Panc1 (cell line): ENCODE results near the gene FOXO6. TPM values are rescaled to one million over a fixed set of nuclear protein-coding genes. Genes with fewer than 3 reads are reported as not detected.

Experiments
- ATAC-seq: fragments of 200-7000 bp; cut with Tn5 transposase; 2 replicates; pipeline ENCODE4 v1.9.1; 2020; ENCODE audit warnings: mild to moderate bottlenecking, moderate library complexity
- BruUV-seq: library from RNA; stranded (reverse); fragments of 400-500 nt; replicated peaks from 2 replicates; lab custom pipeline; 2021; lab: Mats Ljungman, UMichigan
- CTCF ChIA-PET: fragments of 300-600 bp; sonication (Branson Sonifier 250); formaldehyde crosslinking; loops from one replicate; lab custom pipeline; 2022; ENCODE audit warnings: antibody characterized with exemption; lab: Charles Lee
- POLR2A ChIA-PET: fragments of 300-600 bp; sonication (Branson Sonifier 250); formaldehyde crosslinking; loops from one replicate; lab custom pipeline; 2022; ENCODE audit warnings: antibody characterized with exemption; lab: Charles Lee
- DNase-seq: peaks from one replicate; pipeline ENCODE4 v3.0.0-alpha.2; 2010; ENCODE audit warnings: low read depth, low spot score
- H3K27ac ChIP-seq: 2 replicates; pipeline ENCODE4 v1.5.1; 2011; ENCODE audit warnings: mild to moderate bottlenecking, low read length, inconsistent platforms
- H3K27me3 ChIP-seq: fragments of 200-500 bp; sonication (Bioruptor generic); 2 replicates; pipeline ENCODE4 v1.6.0; 2014; ENCODE audit warnings: low read length, inconsistent platforms; ENCODE audit not compliant: control insufficient read depth, insufficient read depth
- H3K36me3 ChIP-seq: fragments of 200-500 bp; sonication (Bioruptor generic); 2 replicates; pipeline ENCODE4 v1.5.1; 2014; ENCODE audit warnings: inconsistent platforms, mild to moderate bottlenecking, low read length, moderate library complexity; ENCODE audit not compliant: control insufficient read depth, insufficient read depth
- H3K4me1 ChIP-seq: 2 replicates; pipeline ENCODE4 v1.5.1; 2011; ENCODE audit warnings: inconsistent platforms, mild to moderate bottlenecking, low read length, moderate library complexity; ENCODE audit not compliant: control insufficient read depth, insufficient read depth
- H3K4me3 ChIP-seq, 2 experiments: 2 replicates each; pipeline ENCODE4 v1.5.1; 2011 to 2012; ENCODE audit warnings: low read depth in 2 of 2, low read length in 2 of 2, mild to moderate bottlenecking in 2 of 2, inconsistent platforms in 1 of 2, moderate library complexity in 1 of 2
- H3K9me3 ChIP-seq: fragments of 200-500 bp; sonication (Bioruptor generic); 2 replicates; pipeline ENCODE4 v1.5.1; 2014; ENCODE audit warnings: low read depth, mild to moderate bottlenecking, inconsistent platforms, low read length, moderate library complexity; ENCODE audit not compliant: control insufficient read depth, insufficient read depth
- CTCF ChIP-seq: fragments of 450-650 bp; IDR thresholded peaks from 2 replicates; pipeline ENCODE4 v1.5.1; 2017; ENCODE audit warnings: mild to moderate bottlenecking
- POLR2AphosphoS5 ChIP-seq: IDR thresholded peaks from 2 replicates; pipeline ENCODE4 v1.6.1; 2012; ENCODE audit warnings: mild to moderate bottlenecking, low read depth, low read length, moderate library complexity
- REST ChIP-seq, 2 experiments: IDR thresholded peaks; 2 replicates each; pipeline ENCODE4 v1.6.1; 2011 to 2012; ENCODE audit warnings: low read depth in 2 of 2, control low read depth in 1 of 2, low read length in 1 of 2, mild to moderate bottlenecking in 1 of 2, moderate library complexity in 1 of 2; ENCODE audit not compliant: insufficient read depth in 1 of 2
- TCF7L2 ChIP-seq: IDR thresholded peaks from 2 replicates; pipeline ENCODE4 v1.6.1; 2011; ENCODE audit warnings: mild to moderate bottlenecking, low read depth, low read length, inconsistent platforms
- in situ Hi-C: cut with HindIII; loops from 2 replicates; pipeline ENCODE4 v1.10.0; 2016; ENCODE audit warnings: low sequenced_read_pairs, low pct_unique_long_range_greater_than_20kb
- intact Hi-C: fragments of 100-400 bp; cut with micrococcal nuclease; formaldehyde crosslinking; loops from one replicate; pipeline ENCODE4 v1.10.0; 2022; ENCODE audit not compliant: unreplicated experiment
- total RNA-seq: library from RNA; stranded (reverse); gene quantifications from one replicate; pipeline ENCODE4 v1.2.1, GENCODE V29; 2021; ENCODE audit not compliant: unreplicated experiment

The FOXO6 gene
- total RNA-seq, 1 experiment from 2014 or later, result 2.5 TPM

GRCh38 chr1:41424581-41425118, 63.4 kb downstream of the FOXO6 start:
- Histone ChIP-seq H3K4me3 (no peak overlapping the region), H3K27ac (no peak overlapping the region), H3K9me3 (no peaks in the 10 kb centered on the region), H3K27me3 (no peaks in the 10 kb centered on the region), H3K36me3 (no peaks in the 10 kb centered on the region), H3K4me1 (no peaks in the 10 kb centered on the region)
- DNase-seq (no peak), ATAC-seq (no peak)
- TF ChIP-seq CTCF (no peak), TCF7L2 (no peak)
- no TSS peak for BruUV-seq
- intact Hi-C loops, result no loop called here
- ChIA-PET CTCF (no interaction called here), POLR2A (no interaction called here)
- in situ Hi-C loops, result no loop called here

- POLR2A ChIA-PET, result no interaction called here
- DNase-seq (no peak), ATAC-seq (no peak)
- CTCF ChIA-PET, result no interaction called here
- H3K27ac ChIP-seq, result no peak overlapping the region
- no peaks in the 10 kb centered on the region for H3K4me1 ChIP-seq
- H3K4me3 ChIP-seq, result no peak overlapping the region
- H3K27me3 ChIP-seq, result no peaks in the 10 kb centered on the region
- in situ Hi-C loops, result no loop called here
- no TSS peak for BruUV-seq
- no peaks in the 10 kb centered on the region for H3K9me3 ChIP-seq
- H3K36me3 ChIP-seq, result no peaks in the 10 kb centered on the region
- intact Hi-C loops, result no loop called here
- no peak for TF ChIP-seq CTCF
These were observed 64.1 kb downstream of the FOXO6 start for GRCh38 chr1:41425369-41425768.

GRCh38 chr1:41426201-41426890, 65.1 kb downstream of the FOXO6 start:
- ChIA-PET CTCF (no interaction called here), POLR2A (no interaction called here)
- BruUV-seq, result no TSS peak
- Histone ChIP-seq H3K4me3 (no peak overlapping the region), H3K27me3 (no peaks in the 10 kb centered on the region), H3K27ac (no peak overlapping the region), H3K36me3 (no peaks in the 10 kb centered on the region), H3K9me3 (no peaks in the 10 kb centered on the region), H3K4me1 (no peaks in the 10 kb centered on the region)
- DNase-seq (no peak), ATAC-seq (no peak)
- intact Hi-C loops, result no loop called here
- no peak for TF ChIP-seq POLR2AphosphoS5
- no peak for TF ChIP-seq TCF7L2
- no peak for TF ChIP-seq CTCF
- TF ChIP-seq REST (IDR thresholded peaks at IDR 0.05; ENCODE audit: insufficient read depth in 1 of 2, low read depth in 2 of 2, low read length in 1 of 2), result no peak
- in situ Hi-C loops, result no loop called here
